Measurements from ENCODE around the gene CACNG6.

DNA sequence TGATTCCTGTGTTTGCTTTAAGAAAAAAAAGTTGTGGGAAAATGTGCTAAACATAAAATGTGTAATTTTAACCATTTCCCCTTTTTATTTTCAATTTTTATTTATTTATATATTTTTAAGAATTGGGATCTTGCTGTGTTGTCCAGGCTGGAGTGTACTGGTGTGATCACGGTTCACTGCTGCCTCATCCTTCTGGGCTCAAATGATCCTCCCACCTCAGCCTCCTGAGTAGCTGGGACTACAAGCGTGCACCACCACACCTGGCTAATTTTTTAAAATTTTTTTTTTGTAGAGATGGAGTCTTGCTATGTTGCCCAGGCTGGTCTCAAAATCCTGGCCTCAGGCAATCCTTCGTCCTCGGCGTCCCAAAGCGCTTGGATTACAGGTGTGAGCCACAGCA, 19.0 kb downstream of the CACNG6 start:
- TF ChIP-seq, protein P1, sequence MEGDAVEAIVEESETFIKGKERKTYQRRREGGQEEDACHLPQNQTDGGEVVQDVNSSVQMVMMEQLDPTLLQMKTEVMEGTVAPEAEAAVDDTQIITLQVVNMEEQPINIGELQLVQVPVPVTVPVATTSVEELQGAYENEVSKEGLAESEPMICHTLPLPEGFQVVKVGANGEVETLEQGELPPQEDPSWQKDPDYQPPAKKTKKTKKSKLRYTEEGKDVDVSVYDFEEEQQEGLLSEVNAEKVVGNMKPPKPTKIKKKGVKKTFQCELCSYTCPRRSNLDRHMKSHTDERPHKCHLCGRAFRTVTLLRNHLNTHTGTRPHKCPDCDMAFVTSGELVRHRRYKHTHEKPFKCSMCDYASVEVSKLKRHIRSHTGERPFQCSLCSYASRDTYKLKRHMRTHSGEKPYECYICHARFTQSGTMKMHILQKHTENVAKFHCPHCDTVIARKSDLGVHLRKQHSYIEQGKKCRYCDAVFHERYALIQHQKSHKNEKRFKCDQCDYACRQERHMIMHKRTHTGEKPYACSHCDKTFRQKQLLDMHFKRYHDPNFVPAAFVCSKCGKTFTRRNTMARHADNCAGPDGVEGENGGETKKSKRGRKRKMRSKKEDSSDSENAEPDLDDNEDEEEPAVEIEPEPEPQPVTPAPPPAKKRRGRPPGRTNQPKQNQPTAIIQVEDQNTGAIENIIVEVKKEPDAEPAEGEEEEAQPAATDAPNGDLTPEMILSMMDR (IDR thresholded peaks at IDR 0.05; ENCODE audit: low read length), result no peak
- no peak for TF ChIP-seq EZH2 (IDR thresholded peaks at IDR 0.05; ENCODE audit: borderline replicate concordance, low read length)

Measured in OCI-LY1 (cell line).